Small intestine (tissue), 7 donors: ENCODE measurements around the gene IL24. TPM values are rescaled to one million over a fixed set of nuclear protein-coding genes. Genes with fewer than 3 reads are reported as not detected.

Experiments used
- DNase-seq, 2 donors: peaks; one replicate each; pipeline versions ENCODE4 v3.0.0 to v3.0.0-alpha.2; 2013
- FAIRE-seq: peaks from 2 replicates; lab custom pipeline; 2012; peaks lifted over from hg19 to GRCh38; lab: Jason Lieb, UNC
- H3K27ac ChIP-seq, 3 donors: one replicate each; pipeline ENCODE4 v1.5.1; 2013; ENCODE audit warnings: low read length in 2 of 3, mild to moderate bottlenecking in 2 of 3, control low read depth in 1 of 3, inconsistent platforms in 1 of 3, low read depth in 1 of 3, moderate library complexity in 1 of 3
- H3K27me3 ChIP-seq, 3 donors: one replicate each; pipeline ENCODE4 v1.6.1; 2013; ENCODE audit warnings: low read length in 3 of 3, inconsistent platforms in 1 of 3; ENCODE audit not compliant: control insufficient read depth in 3 of 3, insufficient read depth in 3 of 3
- H3K36me3 ChIP-seq, 3 donors: one replicate each; pipeline ENCODE4 v1.6.1; 2013; ENCODE audit warnings: low read length in 3 of 3, inconsistent platforms in 1 of 3, low read depth in 1 of 3, mild to moderate bottlenecking in 1 of 3, moderate library complexity in 1 of 3; ENCODE audit not compliant: control insufficient read depth in 3 of 3, insufficient read depth in 2 of 3
- H3K4me1 ChIP-seq, 3 donors: one replicate each; pipeline ENCODE4 v1.6.1; 2013; ENCODE audit warnings: low read length in 2 of 3, inconsistent platforms in 1 of 3, low read depth in 1 of 3, mild to moderate bottlenecking in 1 of 3, moderate library complexity in 1 of 3; ENCODE audit not compliant: control insufficient read depth in 3 of 3, insufficient read depth in 2 of 3
- H3K4me3 ChIP-seq, 3 donors: one replicate each; pipeline ENCODE4 v1.5.1; 2013; ENCODE audit warnings: low read length in 3 of 3, control low read depth in 1 of 3, inconsistent platforms in 1 of 3, low read depth in 1 of 3, mild to moderate bottlenecking in 1 of 3, moderate library complexity in 1 of 3
- H3K9me3 ChIP-seq, 2 donors: one replicate each; pipeline ENCODE4 v1.6.1; 2013; ENCODE audit warnings: low read depth in 1 of 2, low read length in 1 of 2; ENCODE audit not compliant: control insufficient read depth in 2 of 2, insufficient read depth in 1 of 2
- WGBS, 3 donors: extraction: QIAGEN DNeasy Blood & Tissue Kit; methylation state at CpG; one replicate each; pipeline ENCODE4 v1.1.7; 2013; 5-methylcytosine and 5-hydroxymethylcytosine counted together
- polyA plus RNA-seq, 4 donors: library from polyadenylated mRNA; stranded (reverse) in 3 of 4; unstranded in 1 of 4; fragments of 200-250 nt in 3 of 4; fragments of 120-200 nt in 1 of 4; gene quantifications; one replicate each; pipeline versions ENCODE4 v1.2.1 to v1.2.3, GENCODE V29; 2013
- donor health status: healthy with polysubstance abuse.
- donor health status: control.
- donor health status: control.
- donor health status: Bipolar disorder and iron deficiency.
- donor health status: healthy.

The IL24 gene
- polyA plus RNA-seq, 4 donors = 0.24 to 0.34 TPM; not detected in 2

GRCh38 chr1:206939841-206940587 lies 42.8 kb downstream of the IL24 start:
- no peak overlapping the region for H3K4me3 ChIP-seq
- H3K9me3 ChIP-seq = peaks cover 0 to 7% of the 10 kb centered on the region in 2 donors
- peak overlapping the region; percentile 43 to 83 (median 58) for H3K27ac ChIP-seq
- peaks cover 2 to 34% (median 4%) of the 10 kb centered on the region in 3 donors for H3K36me3 ChIP-seq
- no peaks in the 10 kb centered on the region for H3K27me3 ChIP-seq
- WGBS, 3 donors = 14 to 62% (median 25%) methylated on average over 9 of the region's 9 CpGs
- H3K4me1 ChIP-seq = peaks cover 0 to 49% (median 3%) of the 10 kb centered on the region in 3 donors
- DNase-seq (peak in 1 of 2 donors; percentile 74), FAIRE-seq (no peak)

GRCh38 chr1:206940588-206940936 lies 43.3 kb downstream of the IL24 start:
- no peaks in the 10 kb centered on the region for H3K27me3 ChIP-seq
- peak overlapping the region; percentile 58 to 83 (median 77) for H3K27ac ChIP-seq
- peaks cover 0 to 7% of the 10 kb centered on the region in 2 donors for H3K9me3 ChIP-seq
- WGBS, 3 donors = 17 to 67% (median 32%) methylated on average over 3 of the region's 3 CpGs
- H3K4me1 ChIP-seq = peaks cover 0 to 49% (median 3%) of the 10 kb centered on the region in 3 donors
- H3K36me3 ChIP-seq = peaks cover 0 to 28% (median 4%) of the 10 kb centered on the region in 3 donors
- FAIRE-seq = no peak
- no peak for DNase-seq
- peak overlapping the region in 1 of 3 donors; percentile 17 for H3K4me3 ChIP-seq

GRCh38 chr1:206941766-206942418 lies 44.6 kb downstream of the IL24 start:
- Histone ChIP-seq H3K4me3 (peak overlapping the region in 1 of 3 donors; percentile 87), H3K9me3 (peaks cover 0 to 7% of the 10 kb centered on the region in 2 donors), H3K4me1 (peaks cover 0 to 45% (median 3%) of the 10 kb centered on the region in 3 donors), H3K27ac (peak overlapping the region; percentile 83 to 90 (median 85)), H3K27me3 (no peaks in the 10 kb centered on the region), H3K36me3 (peaks cover 0 to 21% (median 4%) of the 10 kb centered on the region in 3 donors)
- peak; percentile 91 to 96 for DNase-seq
- 10 to 33% (median 29%) methylated on average over 6 of the region's 6 CpGs for WGBS, 3 donors
- FAIRE-seq = no peak

GRCh38 chr1:206944703-206945102 lies 47.5 kb downstream of the IL24 start:
- Histone ChIP-seq H3K27me3 (no peaks in the 10 kb centered on the region), H3K27ac (peak overlapping the region in 2 of 3 donors; percentile 87 to 90), H3K4me3 (peak overlapping the region; percentile 12 to 87 (median 58)), H3K36me3 (peaks cover 0 to 9% (median 0%) of the 10 kb centered on the region in 3 donors), H3K4me1 (peaks cover 0 to 56% (median 5%) of the 10 kb centered on the region in 3 donors), H3K9me3 (peaks cover 0 to 5% of the 10 kb centered on the region in 2 donors)
- FAIRE-seq = no peak
- 18 to 44% (median 20%) methylated on average over 5 of the region's 5 CpGs for WGBS, 3 donors
- DNase-seq = peak in 1 of 2 donors; percentile 59

- H3K4me1 ChIP-seq = peaks cover 0 to 57% (median 3%) of the 10 kb centered on the region in 3 donors
- no peaks in the 10 kb centered on the region for H3K27me3 ChIP-seq
- peak overlapping the region; percentile 9 to 91 (median 90) for H3K27ac ChIP-seq
- 13 to 58% (median 54%) methylated on average over 4 of the region's 4 CpGs for WGBS, 3 donors
- H3K36me3 ChIP-seq = peaks cover 0 to 3% (median 0%) of the 10 kb centered on the region in 3 donors
- peaks cover 0 to 12% of the 10 kb centered on the region in 2 donors for H3K9me3 ChIP-seq
- DNase-seq = no peak
- H3K4me3 ChIP-seq = peak overlapping the region; percentile 16 to 87 (median 58)
- FAIRE-seq = no peak
Observed at GRCh38 chr1:206945779-206946178, 48.5 kb downstream of the IL24 start.

GRCh38 chr1:206946261-206946660 lies 49.0 kb downstream of the IL24 start, which contains the start of gene PIGR:
PIGR (minus strand) TSS chr1:206946466; CDS start chr1:206940531, 5,935 bp downstream.
- H3K4me3 ChIP-seq = peak within 1 kb of the TSS; percentile 16 to 87 (median 58)
- H3K9me3 ChIP-seq = peaks cover 0 to 12% of the 10 kb centered on the region in 2 donors
- peaks cover 0 to 57% (median 2%) of the 10 kb centered on the region in 3 donors for H3K4me1 ChIP-seq
- peaks cover 0 to 3% (median 0%) of the 10 kb centered on the region in 3 donors for H3K36me3 ChIP-seq
- H3K27ac ChIP-seq = peak within 1 kb of the TSS; percentile 9 to 91 (median 90)
- 14 to 47% (median 29%) methylated on average over 7 of the region's 7 CpGs for WGBS, 3 donors
- no peaks in the 10 kb centered on the region for H3K27me3 ChIP-seq
- peak in 1 of 2 donors; percentile 93 for DNase-seq
- no peak for FAIRE-seq

GRCh38 chr1:206947255-206947654 lies 50.0 kb downstream of the IL24 start:
- H3K27ac ChIP-seq = peak overlapping the region in 2 of 3 donors; percentile 87 to 91
- H3K4me1 ChIP-seq = peaks cover 2 to 59% (median 6%) of the 10 kb centered on the region in 3 donors
- no peak for FAIRE-seq
- 30 to 66% (median 38%) methylated on average over 3 of the region's 3 CpGs for WGBS, 3 donors
- no peak for DNase-seq
- H3K27me3 ChIP-seq = no peaks in the 10 kb centered on the region
- H3K36me3 ChIP-seq = peaks cover 0 to 3% (median 0%) of the 10 kb centered on the region in 3 donors
- peaks cover 0 to 12% of the 10 kb centered on the region in 2 donors for H3K9me3 ChIP-seq
- peak overlapping the region in 1 of 3 donors; percentile 87 for H3K4me3 ChIP-seq

- peaks cover 0 to 7% (median 0%) of the 10 kb centered on the region in 3 donors for H3K36me3 ChIP-seq
- H3K27me3 ChIP-seq = no peaks in the 10 kb centered on the region
- peaks cover 0 to 12% of the 10 kb centered on the region in 2 donors for H3K9me3 ChIP-seq
- DNase-seq (no peak), FAIRE-seq (no peak)
- no peak overlapping the region for H3K4me3 ChIP-seq
- no peak overlapping the region for H3K27ac ChIP-seq
- peaks cover 2 to 61% (median 13%) of the 10 kb centered on the region in 3 donors for H3K4me1 ChIP-seq
- 75 to 88% (median 78%) methylated on average over 4 of the region's 4 CpGs for WGBS, 3 donors
Observed at GRCh38 chr1:206949208-206949607, 52.0 kb downstream of the IL24 start.
